ENCODE results near the gene KCTD15. TPM values are rescaled to one million over a fixed set of nuclear protein-coding genes. Genes with fewer than 3 reads are reported as not detected.

Gene KCTD15
- total RNA-seq, 2 donors from 2014 or later = 9.0 to 13.1 TPM

Other genes with a start within 250 kb of the KCTD15 start
- gene CHST8, start 174.9 kb upstream of the KCTD15 start, total RNA-seq = not detected